DOHH2 (cell line): Measurements from ENCODE around the gene CEP55.
"Not testable (repeated sequence)": the region's sequence is repeated elsewhere in the genome, so short reads cannot be mapped to it uniquely, and the experiment has no call there.

ENCODE experiments used
- H3F3A ChIP-seq: fragments of 200-600 bp; sonication (generic), shearing (Covaris generic); 2 replicates; pipeline ENCODE4 v1.6.0; 2016; ENCODE audit warnings: antibody characterized with exemption, mild to moderate bottlenecking; ENCODE audit not compliant: control insufficient read depth, insufficient read depth
- H3K27ac ChIP-seq: fragments of 200-600 bp; sonication (generic); 2 replicates; pipeline ENCODE4 v1.5.1; 2014; ENCODE audit warnings: low read depth, mild to moderate bottlenecking, low read length, moderate library complexity
- H3K27me3 ChIP-seq: fragments of 200-600 bp; sonication (generic); 2 replicates; pipeline ENCODE4 v1.6.1; 2014; ENCODE audit warnings: mild to moderate bottlenecking, low read length, mixed read lengths; ENCODE audit not compliant: control insufficient read depth
- H3K36me3 ChIP-seq: fragments of 200-600 bp; sonication (generic); 2 replicates; pipeline ENCODE4 v1.6.1; 2014; ENCODE audit warnings: mild to moderate bottlenecking, low read length, moderate library complexity, mixed read lengths; ENCODE audit not compliant: control insufficient read depth
- H3K4me1 ChIP-seq: fragments of 200-600 bp; sonication (generic); 2 replicates; pipeline ENCODE4 v1.6.1; 2014; ENCODE audit warnings: mild to moderate bottlenecking, low read length, mixed read lengths; ENCODE audit not compliant: control insufficient read depth
- H3K4me2 ChIP-seq: fragments of 200-600 bp; sonication (generic); 2 replicates; pipeline ENCODE4 v1.6.0; 2014; ENCODE audit warnings: mild to moderate bottlenecking, low read length, moderate library complexity
- H3K4me3 ChIP-seq: fragments of 200-600 bp; sonication (generic); 2 replicates; pipeline ENCODE4 v1.5.1; 2014; ENCODE audit warnings: mild to moderate bottlenecking, low read length, mixed read lengths
- H3K79me2 ChIP-seq: fragments of 200-600 bp; sonication (generic); 2 replicates; pipeline ENCODE4 v1.6.1; 2014; ENCODE audit warnings: mild to moderate bottlenecking, low read length, mixed read lengths; ENCODE audit not compliant: control insufficient read depth
- H3K9me2 ChIP-seq: fragments of 200-600 bp; sonication (generic); replicated peaks from 2 replicates; pipeline ENCODE4 v1.6.1; 2014; ENCODE audit warnings: mild to moderate bottlenecking, low read length, mixed read lengths; ENCODE audit not compliant: control insufficient read depth
- H3K9me3 ChIP-seq: fragments of 200-600 bp; sonication (generic); 2 replicates; pipeline ENCODE4 v1.6.1; 2014; ENCODE audit warnings: antibody characterized with exemption, low read length, mixed read lengths; ENCODE audit not compliant: control insufficient read depth, insufficient read depth
- H4K20me1 ChIP-seq: fragments of 200-600 bp; sonication (generic); 2 replicates; pipeline ENCODE4 v1.6.0; 2014; ENCODE audit warnings: low read depth, mild to moderate bottlenecking, antibody characterized with exemption, low read length, moderate library complexity; ENCODE audit not compliant: control insufficient read depth, insufficient read depth
- EZH2phosphoT487 ChIP-seq: fragments of 200-600 bp; sonication (generic); IDR thresholded peaks from 2 replicates; pipeline ENCODE4 v1.6.1; 2017; ENCODE audit warnings: borderline replicate concordance, mild to moderate bottlenecking, antibody characterized with exemption, low read length, moderate library complexity, mixed read lengths
- TF ChIP-seq, protein P1 (sequence below): fragments of 200-600 bp; sonication (generic); IDR thresholded peaks from one replicate; pipeline ENCODE4 v1.5.1; 2014; ENCODE audit warnings: antibody characterized with exemption, mild to moderate bottlenecking, low read depth, low read length; ENCODE audit not compliant: poor library complexity, severe bottlenecking

The CEP55 gene

DNA sequence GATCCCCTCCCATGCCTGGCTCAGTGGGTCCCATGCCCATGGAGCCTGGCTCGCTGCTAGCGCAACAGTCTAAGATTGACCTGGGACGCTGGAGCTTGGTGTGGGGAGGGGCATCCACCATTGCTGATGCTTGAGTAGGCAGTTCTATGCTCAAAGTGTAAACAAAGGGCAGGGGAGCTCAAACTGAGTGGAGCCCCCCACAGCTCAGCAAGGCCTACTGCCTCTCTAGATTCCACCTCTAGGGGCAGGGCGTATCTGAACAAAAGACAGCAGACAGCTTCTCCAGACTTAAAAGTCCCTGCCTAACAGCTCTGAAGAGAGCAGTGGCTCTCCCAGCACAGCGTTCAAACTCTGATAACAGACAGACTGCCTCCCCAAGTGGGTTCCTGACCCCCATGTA is 38.9 kb downstream of the CEP55 start:
- no peaks in the 10 kb centered on the region for H3K9me2 ChIP-seq
- no peak overlapping the region for H3K4me2 ChIP-seq

DNA sequence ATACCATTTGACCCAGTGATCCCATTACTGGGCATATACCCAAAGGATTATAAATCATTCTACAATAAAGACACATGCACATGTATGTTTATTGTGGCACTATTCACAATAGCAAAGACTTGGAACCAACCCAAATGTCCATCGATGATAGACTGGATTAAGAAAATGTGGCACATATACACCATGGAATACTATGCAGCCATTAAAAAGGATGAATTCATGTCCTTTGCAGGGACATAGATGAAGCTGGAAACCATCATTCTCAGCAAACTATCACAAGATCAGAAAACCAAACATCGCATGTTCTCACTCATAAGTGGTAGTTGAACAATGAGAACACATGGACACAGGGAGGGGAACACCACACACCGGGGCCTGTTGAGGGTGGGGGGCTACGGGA is 44.5 kb downstream of the CEP55 start:
- not testable (repeated sequence) for H4K20me1 ChIP-seq, H3K27ac ChIP-seq, H3K9me2 ChIP-seq, H3K79me2 ChIP-seq, H3K36me3 ChIP-seq, H3K27me3 ChIP-seq, H3K4me2 ChIP-seq, H3K4me1 ChIP-seq, H3F3A ChIP-seq, H3K4me3 ChIP-seq, H3K9me3 ChIP-seq

More for the DNA sequence above, 38.9 kb downstream of the CEP55 start:
- Histone ChIP-seq H3F3A (no peaks in the 10 kb centered on the region), H3K4me3 (no peak overlapping the region), H3K4me1 (no peaks in the 10 kb centered on the region), H4K20me1 (no peaks in the 10 kb centered on the region), H3K9me3 (no peaks in the 10 kb centered on the region), H3K27me3 (no peaks in the 10 kb centered on the region), H3K27ac (no peak overlapping the region), H3K36me3 (no peaks in the 10 kb centered on the region), H3K79me2 (no peaks in the 10 kb centered on the region)
- TF ChIP-seq, protein P1, sequence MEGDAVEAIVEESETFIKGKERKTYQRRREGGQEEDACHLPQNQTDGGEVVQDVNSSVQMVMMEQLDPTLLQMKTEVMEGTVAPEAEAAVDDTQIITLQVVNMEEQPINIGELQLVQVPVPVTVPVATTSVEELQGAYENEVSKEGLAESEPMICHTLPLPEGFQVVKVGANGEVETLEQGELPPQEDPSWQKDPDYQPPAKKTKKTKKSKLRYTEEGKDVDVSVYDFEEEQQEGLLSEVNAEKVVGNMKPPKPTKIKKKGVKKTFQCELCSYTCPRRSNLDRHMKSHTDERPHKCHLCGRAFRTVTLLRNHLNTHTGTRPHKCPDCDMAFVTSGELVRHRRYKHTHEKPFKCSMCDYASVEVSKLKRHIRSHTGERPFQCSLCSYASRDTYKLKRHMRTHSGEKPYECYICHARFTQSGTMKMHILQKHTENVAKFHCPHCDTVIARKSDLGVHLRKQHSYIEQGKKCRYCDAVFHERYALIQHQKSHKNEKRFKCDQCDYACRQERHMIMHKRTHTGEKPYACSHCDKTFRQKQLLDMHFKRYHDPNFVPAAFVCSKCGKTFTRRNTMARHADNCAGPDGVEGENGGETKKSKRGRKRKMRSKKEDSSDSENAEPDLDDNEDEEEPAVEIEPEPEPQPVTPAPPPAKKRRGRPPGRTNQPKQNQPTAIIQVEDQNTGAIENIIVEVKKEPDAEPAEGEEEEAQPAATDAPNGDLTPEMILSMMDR, result no peak
- no peak for TF ChIP-seq EZH2phosphoT487

DNA sequence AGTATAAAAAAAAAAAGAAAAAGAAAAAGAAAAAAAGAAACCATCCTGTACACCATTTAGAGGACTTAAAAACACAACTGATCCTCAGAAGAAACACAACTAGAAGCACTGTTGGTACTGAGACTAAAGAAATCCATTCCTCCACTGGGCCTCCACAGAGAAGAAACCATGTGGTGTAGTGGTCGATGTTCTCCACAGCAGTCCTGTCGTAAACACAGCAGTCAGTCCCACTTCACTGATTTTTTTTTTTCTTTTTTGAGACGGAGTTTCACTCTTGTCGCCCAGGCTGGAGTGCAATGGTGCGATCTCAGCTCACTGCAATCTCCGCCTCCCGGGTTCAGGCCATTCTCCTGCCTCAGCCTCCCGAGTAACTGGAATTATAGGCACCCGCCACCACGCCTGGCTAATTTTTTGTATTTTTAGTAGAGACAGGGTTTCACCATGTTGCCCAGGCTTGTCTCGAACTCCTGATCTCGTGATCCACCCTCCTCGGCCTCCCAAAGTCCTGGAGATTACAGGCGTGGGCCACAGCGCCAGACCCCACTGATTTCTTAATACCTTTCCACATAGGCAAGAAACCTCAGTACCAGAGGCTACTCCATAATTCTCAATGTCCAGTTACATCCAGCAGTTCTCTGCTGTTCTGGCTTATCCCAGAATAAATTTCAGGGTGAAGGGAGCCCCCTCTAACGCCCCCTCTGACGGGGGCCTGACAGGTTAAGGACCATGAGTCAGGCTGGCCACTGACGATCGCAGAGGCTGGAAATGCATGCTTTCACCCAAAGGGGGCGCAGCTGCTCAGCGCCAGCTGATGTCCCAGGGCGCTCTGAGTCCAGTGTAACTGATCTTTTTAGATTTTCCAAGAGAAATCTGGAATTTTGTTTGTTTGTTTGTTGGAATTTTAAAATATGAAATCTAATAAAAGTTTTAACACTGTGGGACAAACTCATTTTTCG is 45.3 kb downstream of the CEP55 start:
- no peak overlapping the region for H3K4me2 ChIP-seq

DNA sequence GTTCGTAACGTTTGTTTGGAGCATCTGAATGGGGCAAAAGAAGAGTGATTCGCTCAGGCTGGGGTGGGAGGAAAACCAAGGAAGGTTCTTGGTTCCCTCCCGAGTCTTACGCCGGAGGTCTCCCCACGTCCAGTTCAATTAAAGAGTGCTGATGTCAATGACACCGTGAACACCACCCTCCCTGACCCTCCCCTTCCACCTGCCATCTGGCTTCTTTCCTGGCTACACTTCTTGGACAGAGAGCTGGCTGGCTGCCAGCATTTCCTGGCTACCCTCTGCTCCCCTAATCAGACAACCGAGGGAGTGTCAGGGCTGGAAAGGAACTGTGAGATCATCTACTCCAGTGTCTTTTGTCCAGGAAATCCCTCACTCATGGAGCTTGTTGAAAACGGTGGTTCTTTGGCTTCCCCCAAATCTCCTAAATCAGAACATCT is 46.0 kb downstream of the CEP55 start:
- no peaks in the 10 kb centered on the region for H3K9me3 ChIP-seq
- H3K27me3 ChIP-seq, result 0 out of 2 replicates have a peak, but pooled peaks cover under 1% of the 10 kb centered on the region
- H3K79me2 ChIP-seq, result no peaks in the 10 kb centered on the region
- H3K4me3 ChIP-seq, result no peak overlapping the region
- no peaks in the 10 kb centered on the region for H3F3A ChIP-seq
- H3K4me2 ChIP-seq, result no peak overlapping the region
- H3K9me2 ChIP-seq, result no peaks in the 10 kb centered on the region
- no peak overlapping the region for H3K27ac ChIP-seq
- no peaks in the 10 kb centered on the region for H3K4me1 ChIP-seq
- no peaks in the 10 kb centered on the region for H4K20me1 ChIP-seq
- H3K36me3 ChIP-seq, result no peaks in the 10 kb centered on the region
- no peak for TF ChIP-seq EZH2phosphoT487
- TF ChIP-seq, protein P1, result no peak

More for the DNA sequence above, 45.3 kb downstream of the CEP55 start:
- H3K4me3 ChIP-seq, result no peak overlapping the region
- no peaks in the 10 kb centered on the region for H3K4me1 ChIP-seq
- no peak overlapping the region for H3K27ac ChIP-seq
- H3K36me3 ChIP-seq, result no peaks in the 10 kb centered on the region
- H3K27me3 ChIP-seq, result no peaks in the 10 kb centered on the region
- TF ChIP-seq, protein P1, result peak; percentile 67
- no peak for TF ChIP-seq EZH2phosphoT487
- no peaks in the 10 kb centered on the region for H3F3A ChIP-seq
- no peaks in the 10 kb centered on the region for H3K9me2 ChIP-seq
- no peaks in the 10 kb centered on the region for H3K79me2 ChIP-seq
- no peaks in the 10 kb centered on the region for H3K9me3 ChIP-seq
- H4K20me1 ChIP-seq, result no peaks in the 10 kb centered on the region

DNA sequence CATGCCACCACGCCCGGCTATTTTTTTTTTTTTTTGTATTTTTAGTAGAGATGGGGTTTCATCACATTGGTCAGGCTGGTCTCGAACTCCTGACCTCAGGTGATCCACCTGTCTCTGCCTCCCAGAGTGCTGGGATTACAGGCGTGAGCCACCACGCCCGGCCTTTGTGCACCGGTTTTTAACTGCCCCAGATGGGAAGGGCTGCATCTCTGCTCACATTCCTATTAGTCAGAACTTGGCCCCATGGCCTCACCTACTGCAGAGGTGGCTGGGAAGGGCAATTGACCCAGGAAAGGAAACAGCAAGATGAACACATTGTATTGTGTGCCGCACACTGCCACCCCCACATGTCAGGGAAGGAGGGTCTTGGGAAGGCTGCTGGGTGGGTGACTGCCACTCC is 50.6 kb downstream of the CEP55 start:
- not testable (repeated sequence) for H3F3A ChIP-seq, H3K9me3 ChIP-seq, H3K36me3 ChIP-seq, H3K4me3 ChIP-seq, H3K4me2 ChIP-seq, H3K9me2 ChIP-seq, H4K20me1 ChIP-seq, H3K4me1 ChIP-seq, H3K27ac ChIP-seq, H3K27me3 ChIP-seq, H3K79me2 ChIP-seq
